Mononuclear cell (primary cell): Measurements from ENCODE around the gene FIBCD1. TPM values are rescaled to one million over a fixed set of nuclear protein-coding genes. Genes with fewer than 3 reads are reported as not detected.

ENCODE experiments used
- H3K27me3 ChIP-seq: 2 replicates; pipeline ENCODE4 v1.6.0; 2011; ENCODE audit warnings: low read length, control low read depth; ENCODE audit not compliant: insufficient read depth
- H3K4me1 ChIP-seq: 2 replicates; pipeline ENCODE4 v1.5.1; 2011; ENCODE audit warnings: mild to moderate bottlenecking, low read length, control low read depth; ENCODE audit not compliant: insufficient read depth
- H3K4me3 ChIP-seq: 2 replicates; pipeline ENCODE4 v1.5.1; 2011; ENCODE audit warnings: mild to moderate bottlenecking, low read length, moderate library complexity
- H3K9me3 ChIP-seq: 2 replicates; pipeline ENCODE4 v1.5.1; 2011; ENCODE audit warnings: low read depth, mild to moderate bottlenecking, control low read depth, low read length
- total RNA-seq: library from RNA; depleted of rRNA; stranded (reverse); fragments of >200 nt; gene quantifications from one replicate; pipeline ENCODE4 v1.2.3, GENCODE V29; 2012

Gene FIBCD1
- total RNA-seq, 1 donor, result not detected

- Histone ChIP-seq H3K4me3 (no peak overlapping the region), H3K9me3 (no peaks in the 10 kb centered on the region), H3K27me3 (no peaks in the 10 kb centered on the region)
Measured at GRCh38 chr9:130858739-130859705, 80.0 kb downstream of the FIBCD1 start.

GRCh38 chr9:130857864-130858738, 80.9 kb downstream of the FIBCD1 start:
- Histone ChIP-seq H3K4me3 (no peak overlapping the region), H3K27me3 (no peaks in the 10 kb centered on the region), H3K9me3 (no peaks in the 10 kb centered on the region), H3K4me1 (no peaks in the 10 kb centered on the region)

More at GRCh38 chr9:130858739-130859705, 80.0 kb downstream of the FIBCD1 start:
- H3K4me1 ChIP-seq, result no peaks in the 10 kb centered on the region

- H3K4me1 ChIP-seq, result no peaks in the 10 kb centered on the region
- H3K9me3 ChIP-seq, result no peaks in the 10 kb centered on the region
- H3K4me3 ChIP-seq, result no peak overlapping the region
Measured at GRCh38 chr9:130856474-130856873, 82.6 kb downstream of the FIBCD1 start.

GRCh38 chr9:130854835-130855234, 84.2 kb downstream of the FIBCD1 start:
- H3K4me1 ChIP-seq, result no peaks in the 10 kb centered on the region
- H3K4me3 ChIP-seq, result no peak overlapping the region
- no peaks in the 10 kb centered on the region for H3K9me3 ChIP-seq
- no peaks in the 10 kb centered on the region for H3K27me3 ChIP-seq

More at GRCh38 chr9:130856474-130856873, 82.6 kb downstream of the FIBCD1 start:
- H3K27me3 ChIP-seq, result no peaks in the 10 kb centered on the region

- Histone ChIP-seq H3K9me3 (no peaks in the 10 kb centered on the region), H3K27me3 (no peaks in the 10 kb centered on the region), H3K4me1 (no peaks in the 10 kb centered on the region), H3K4me3 (no peak overlapping the region)
Measured at GRCh38 chr9:130854092-130854491, 85.0 kb downstream of the FIBCD1 start.

GRCh38 chr9:130852801-130853200, 86.2 kb downstream of the FIBCD1 start:
- Histone ChIP-seq H3K27me3 (no peaks in the 10 kb centered on the region), H3K9me3 (no peaks in the 10 kb centered on the region), H3K4me3 (no peak overlapping the region), H3K4me1 (no peaks in the 10 kb centered on the region)

Other genes with a start within 250 kb of the FIBCD1 start
- gene EXOSC2, start 245.5 kb downstream of the FIBCD1 start, total RNA-seq, result 34.2 TPM
- 14.7 TPM for gene ABL1, start 104.0 kb downstream of the FIBCD1 start, total RNA-seq
- gene QRFP, start 42.4 kb downstream of the FIBCD1 start, total RNA-seq, result not detected
- gene LAMC3, start 69.9 kb upstream of the FIBCD1 start, total RNA-seq, result 0.73 TPM
- 0.10 TPM for gene AIF1L, start 157.3 kb upstream of the FIBCD1 start, total RNA-seq
- gene NUP214, start 186.3 kb upstream of the FIBCD1 start, total RNA-seq, result 53.0 TPM